GM21786 (cell line): ENCODE results near the gene ACOT8.
A peak's percentile ranks its signal among the peaks of the same experiment; 100 is the strongest.
"Not testable (repeated sequence)": the region's sequence is repeated elsewhere in the genome, so short reads cannot be mapped to it uniquely, and the experiment has no call there.

ENCODE experiments used
- ATAC-seq: cut with Tn5 transposase; IDR thresholded peaks from one replicate; pipeline ENCODE4 v1.9.1; 2021; ENCODE audit not compliant: unreplicated experiment

The ACOT8 gene

GRCh38 chr20:45797955-45798354 is 59.2 kb downstream of the ACOT8 start:
- not testable (repeated sequence) for ATAC-seq

GRCh38 chr20:45797510-45797909 is 59.7 kb downstream of the ACOT8 start:
- ATAC-seq, result not testable (repeated sequence)

GRCh38 chr20:45796337-45797065 is 60.7 kb downstream of the ACOT8 start:
- no peak for ATAC-seq

- ATAC-seq, result peak; percentile 16
Measured at GRCh38 chr20:45792317-45793118, 64.7 kb downstream of the ACOT8 start.
